H1 (cell line): ENCODE data around the gene LRRC17.

Experiments used
- SP2 ChIP-seq: IDR thresholded peaks from 2 replicates; pipeline ENCODE4 v1.6.1; 2012; ENCODE audit warnings: mild to moderate bottlenecking, low read length, inconsistent platforms
- TF ChIP-seq, protein P1 (sequence below), 3 experiments: IDR thresholded peaks; 1 replicate in 2 of 3; 2 replicates in 1 of 3; pipeline versions ENCODE4 v1.5.1 to v1.6.1; 2011; ENCODE audit warnings: low read length in 3 of 3, mild to moderate bottlenecking in 3 of 3, inconsistent platforms in 2 of 3, low read depth in 1 of 3, moderate library complexity in 1 of 3; ENCODE audit not compliant: insufficient read depth in 1 of 3; ENCODE audit errors: control extremely low read depth in 1 of 3

DNA sequence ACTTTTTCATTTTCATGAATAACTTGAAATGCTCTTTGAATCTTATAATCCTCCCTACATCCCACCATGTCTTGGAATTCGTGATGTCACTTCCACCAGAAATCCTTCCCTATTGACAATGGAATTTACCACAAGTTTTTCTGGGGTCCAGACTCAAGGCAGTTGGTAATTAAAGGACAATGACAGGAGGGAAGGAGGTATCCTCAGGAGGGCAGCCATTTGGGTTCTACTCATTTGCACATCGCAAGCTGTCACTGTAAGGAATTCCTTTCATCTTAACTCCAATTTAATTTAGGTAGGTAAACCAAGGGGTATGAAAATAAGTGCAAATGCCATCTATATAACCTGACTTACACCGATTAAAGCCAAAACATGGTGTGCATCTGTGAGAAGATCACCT is 21.9 kb downstream of the LRRC17 start:
- TF ChIP-seq SP2, result no peak
- TF ChIP-seq, protein P1, sequence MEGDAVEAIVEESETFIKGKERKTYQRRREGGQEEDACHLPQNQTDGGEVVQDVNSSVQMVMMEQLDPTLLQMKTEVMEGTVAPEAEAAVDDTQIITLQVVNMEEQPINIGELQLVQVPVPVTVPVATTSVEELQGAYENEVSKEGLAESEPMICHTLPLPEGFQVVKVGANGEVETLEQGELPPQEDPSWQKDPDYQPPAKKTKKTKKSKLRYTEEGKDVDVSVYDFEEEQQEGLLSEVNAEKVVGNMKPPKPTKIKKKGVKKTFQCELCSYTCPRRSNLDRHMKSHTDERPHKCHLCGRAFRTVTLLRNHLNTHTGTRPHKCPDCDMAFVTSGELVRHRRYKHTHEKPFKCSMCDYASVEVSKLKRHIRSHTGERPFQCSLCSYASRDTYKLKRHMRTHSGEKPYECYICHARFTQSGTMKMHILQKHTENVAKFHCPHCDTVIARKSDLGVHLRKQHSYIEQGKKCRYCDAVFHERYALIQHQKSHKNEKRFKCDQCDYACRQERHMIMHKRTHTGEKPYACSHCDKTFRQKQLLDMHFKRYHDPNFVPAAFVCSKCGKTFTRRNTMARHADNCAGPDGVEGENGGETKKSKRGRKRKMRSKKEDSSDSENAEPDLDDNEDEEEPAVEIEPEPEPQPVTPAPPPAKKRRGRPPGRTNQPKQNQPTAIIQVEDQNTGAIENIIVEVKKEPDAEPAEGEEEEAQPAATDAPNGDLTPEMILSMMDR (IDR thresholded peaks at IDR 0.05; ENCODE audit: control extremely low read depth in 1 of 3, insufficient read depth in 1 of 3, low read depth in 1 of 3, low read length in 3 of 3), result no peak
